ENCODE results near the gene THADA. TPM values are rescaled to one million over a fixed set of nuclear protein-coding genes. Genes with fewer than 3 reads are reported as not detected.

THADA gene
- total and polyA plus RNA-seq, 5 experiments from 2014 or later, result 9.2 to 40.3 (median 15.5) TPM

DNA sequence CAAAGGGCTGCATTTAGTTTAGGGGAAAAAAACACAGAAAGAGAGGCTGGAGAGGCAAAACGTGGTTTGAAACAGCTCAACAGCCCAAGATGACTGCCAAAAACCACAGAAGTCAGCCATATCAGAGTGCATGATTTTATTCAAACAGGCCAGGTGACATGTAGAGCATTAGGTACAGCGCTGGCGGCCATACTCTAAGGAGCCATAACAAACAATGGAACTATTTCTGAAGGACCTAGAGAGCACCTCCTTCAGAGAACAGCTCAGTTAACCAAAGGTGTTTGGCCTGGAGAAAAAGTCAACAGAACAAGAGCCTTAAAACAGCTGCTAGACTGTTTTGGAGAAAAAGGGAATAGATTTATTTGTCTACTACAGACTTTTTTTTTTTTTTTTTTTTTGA, 2.6 kb downstream of the THADA start:
- no peak for DNase-seq
- peaks cover 17 to 41% (median 32%) of the 10 kb centered on the region in 4 donors for H3K4me1 Mint-ChIP-seq
- H3K9me3 Mint-ChIP-seq, result no peaks in the 10 kb centered on the region
- peak overlapping the region in 4 of 10 donors; percentile 43 to 67 (median 54) for H3K27ac Mint-ChIP-seq
- H3K4me3 Mint-ChIP-seq, result peak overlapping the region in 6 of 10 donors; percentile 18 to 62 (median 23)
- H3K27me3 Mint-ChIP-seq, result peaks cover 0 to 2% (median 0%) of the 10 kb centered on the region in 5 donors
- ATAC-seq, result no peak
- POLR2A ChIA-PET, result interaction anchor here (0.6 kb wide), 2 partner anchors 765 to 799 kb away, joined by 3 to 7 read pairs; no protein-coding TSS in a partner anchor
- H3K36me3 Mint-ChIP-seq, result peaks cover 0 to 35% (median 1%) of the 10 kb centered on the region in 3 donors

DNA sequence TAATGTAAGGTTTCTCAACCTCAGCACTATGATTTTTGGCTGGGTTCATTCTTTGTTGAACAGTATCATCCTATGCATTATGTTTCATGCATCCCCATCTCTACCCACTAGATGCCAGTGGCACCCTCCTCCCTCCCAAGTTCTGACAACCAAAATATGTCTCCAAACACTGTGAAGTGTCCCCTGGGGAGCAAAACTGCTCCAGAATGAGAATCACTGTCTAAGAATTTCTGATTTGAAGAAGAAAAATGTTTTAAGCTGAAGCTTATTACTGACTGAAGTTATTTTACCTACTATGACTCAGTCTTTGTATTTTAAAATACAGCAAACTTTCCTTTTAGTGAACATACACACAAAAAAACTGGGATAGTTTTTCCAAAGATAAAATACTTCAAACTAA, 3.4 kb downstream of the THADA start:
- Mint-ChIP-seq H3K4me3 (no peak overlapping the region), H3K9me3 (no peaks in the 10 kb centered on the region), H3K27ac (peak overlapping the region in 2 of 10 donors; percentile 10 to 65), H3K36me3 (peaks cover 0 to 42% (median 4%) of the 10 kb centered on the region in 3 donors), H3K4me1 (peaks cover 17 to 41% (median 32%) of the 10 kb centered on the region in 4 donors), H3K27me3 (no peaks in the 10 kb centered on the region)
- POLR2A ChIA-PET, result no interaction called here
- no peak for DNase-seq
- ATAC-seq, result no peak

- ATAC-seq (no peak), DNase-seq (no peak)
- Mint-ChIP-seq H3K27ac (peak overlapping the region in 1 of 10 donors; percentile 30), H3K27me3 (no peaks in the 10 kb centered on the region), H3K9me3 (no peaks in the 10 kb centered on the region), H3K4me1 (peaks cover 0 to 7% (median 4%) of the 10 kb centered on the region in 4 donors), H3K36me3 (peaks cover 8 to 91% (median 26%) of the 10 kb centered on the region in 3 donors), H3K4me3 (no peak overlapping the region)
- POLR2A ChIA-PET, result no interaction called here
These were observed 10.1 kb downstream of the THADA start for GRCh38 chr2:43585708-43586107.

GRCh38 chr2:43579275-43579981, 16.4 kb downstream of the THADA start:
- ATAC-seq (no peak), DNase-seq (no peak)
- Mint-ChIP-seq H3K9me3 (no peaks in the 10 kb centered on the region), H3K36me3 (peaks cover 15 to 86% (median 22%) of the 10 kb centered on the region in 3 donors), H3K4me3 (no peak overlapping the region), H3K4me1 (peaks cover 3 to 5% (median 4%) of the 10 kb centered on the region in 4 donors), H3K27me3 (no peaks in the 10 kb centered on the region), H3K27ac (peak overlapping the region in 3 of 10 donors; percentile 12 to 39 (median 13))
- POLR2A ChIA-PET, result no interaction called here

DNA sequence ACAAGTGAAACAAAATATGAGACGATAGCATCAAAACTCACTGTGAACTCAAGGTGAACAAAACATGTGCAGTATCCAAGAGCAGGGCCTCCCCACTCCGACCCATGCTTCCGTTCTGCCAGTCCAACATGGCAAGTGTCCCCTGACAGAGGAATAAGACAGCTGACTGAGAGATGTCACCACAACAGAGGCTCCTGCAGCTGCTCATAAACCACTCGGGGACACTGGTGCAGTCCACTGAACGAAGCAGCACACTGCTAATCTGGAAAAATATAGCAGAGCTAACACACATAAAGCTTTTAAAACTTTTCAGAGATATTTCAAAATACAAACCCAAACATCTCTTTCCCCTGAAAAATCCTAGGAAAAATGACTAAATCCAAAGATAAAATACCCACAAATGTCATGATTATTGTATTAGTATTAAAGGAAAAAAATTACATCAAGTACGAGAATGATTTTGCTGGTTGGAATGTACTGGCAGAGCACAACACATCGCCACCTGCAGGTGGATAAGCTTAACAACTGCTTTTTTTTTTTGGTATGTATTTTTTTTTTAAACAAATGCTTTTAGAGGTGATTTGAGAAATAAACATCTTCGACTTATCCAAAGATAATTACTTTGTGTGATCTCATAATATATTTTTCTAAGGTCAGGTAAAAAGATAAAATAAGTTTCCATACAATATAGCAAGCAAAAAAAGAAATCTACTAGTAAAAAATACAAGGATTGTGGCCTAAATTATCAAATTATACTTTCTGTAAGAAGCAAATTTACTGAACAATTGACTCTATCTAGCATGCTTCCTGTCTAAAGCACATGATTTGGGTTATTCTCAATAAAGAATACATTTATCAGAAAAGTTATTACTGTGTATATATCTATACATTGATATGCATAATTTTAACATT, 18.6 kb downstream of the THADA start:
- H3K9me3 Mint-ChIP-seq, result no peaks in the 10 kb centered on the region
- POLR2A ChIA-PET, result no interaction called here
- ATAC-seq (no peak), DNase-seq (peak in 4 of 10 donors; percentile 16 to 52 (median 44))
- no peak overlapping the region for H3K27ac Mint-ChIP-seq
- no peak overlapping the region for H3K4me3 Mint-ChIP-seq
- peaks cover 0 to 3% (median 1%) of the 10 kb centered on the region in 4 donors for H3K4me1 Mint-ChIP-seq
- peaks cover 10 to 84% (median 27%) of the 10 kb centered on the region in 3 donors for H3K36me3 Mint-ChIP-seq
- no peaks in the 10 kb centered on the region for H3K27me3 Mint-ChIP-seq

GRCh38 chr2:43572244-43572643, 23.6 kb downstream of the THADA start:
- Mint-ChIP-seq H3K27me3 (no peaks in the 10 kb centered on the region), H3K4me1 (peaks cover 0 to 9% (median 4%) of the 10 kb centered on the region in 4 donors), H3K4me3 (no peak overlapping the region), H3K27ac (peak overlapping the region in 2 of 10 donors; percentile 37 to 77), H3K9me3 (no peaks in the 10 kb centered on the region), H3K36me3 (peaks cover 11 to 86% (median 27%) of the 10 kb centered on the region in 3 donors)
- no peak for DNase-seq
- ATAC-seq, result no peak
- POLR2A ChIA-PET, result no interaction called here

DNA sequence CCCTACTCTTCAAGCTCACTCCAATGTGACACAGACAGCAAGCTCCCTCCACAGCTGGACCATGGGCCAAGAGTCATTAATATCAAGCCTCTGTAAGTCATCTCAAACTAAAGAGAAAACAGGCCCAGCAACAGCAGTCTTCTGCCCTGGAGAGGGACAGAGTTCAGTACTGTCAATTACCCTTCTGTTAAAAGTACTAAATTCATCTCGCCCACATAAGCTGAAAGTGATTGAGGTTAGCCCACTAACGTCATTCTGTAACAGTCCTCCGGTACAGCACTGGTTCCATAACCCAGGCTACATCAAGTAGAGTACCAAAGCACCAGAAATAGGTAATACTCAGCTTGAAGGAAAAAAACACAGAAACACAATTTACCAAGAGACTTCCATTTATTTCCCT, 25.9 kb downstream of the THADA start:
- Mint-ChIP-seq H3K27ac (peak overlapping the region in 1 of 10 donors; percentile 48), H3K4me3 (peak overlapping the region in 1 of 10 donors; percentile 29), H3K4me1 (peaks cover 0 to 14% (median 4%) of the 10 kb centered on the region in 4 donors), H3K9me3 (no peaks in the 10 kb centered on the region), H3K36me3 (peaks cover 11 to 88% (median 21%) of the 10 kb centered on the region in 3 donors), H3K27me3 (no peaks in the 10 kb centered on the region)
- DNase-seq (no peak), ATAC-seq (no peak)
- POLR2A ChIA-PET, result no interaction called here

DNA sequence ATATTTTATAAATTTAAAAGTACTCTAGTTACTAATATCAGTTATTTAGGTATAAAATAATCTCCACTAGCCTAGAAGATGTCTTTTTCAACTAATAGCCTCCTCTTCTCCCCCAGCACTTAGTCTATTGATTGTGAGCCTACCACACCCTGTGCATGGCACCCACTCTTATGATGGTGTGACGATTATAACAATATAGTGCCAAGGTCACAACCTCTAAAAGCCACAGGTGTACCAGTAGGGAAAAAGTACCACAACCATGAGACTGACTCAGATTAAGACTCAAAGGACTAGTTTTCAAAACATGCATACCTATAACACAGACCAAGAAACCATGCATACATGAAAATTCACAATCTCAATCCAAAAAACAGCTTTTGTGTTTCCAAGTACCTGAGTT, 27.6 kb downstream of the THADA start:
- H3K36me3 Mint-ChIP-seq, result peaks cover 15 to 85% (median 15%) of the 10 kb centered on the region in 3 donors
- H3K4me1 Mint-ChIP-seq, result peaks cover 0 to 14% (median 4%) of the 10 kb centered on the region in 4 donors
- peak overlapping the region in 2 of 10 donors; percentile 29 to 49 for H3K27ac Mint-ChIP-seq
- no peak for DNase-seq
- ATAC-seq, result no peak
- H3K27me3 Mint-ChIP-seq, result no peaks in the 10 kb centered on the region
- no peaks in the 10 kb centered on the region for H3K9me3 Mint-ChIP-seq
- POLR2A ChIA-PET, result no interaction called here
- H3K4me3 Mint-ChIP-seq, result no peak overlapping the region

GRCh38 chr2:43566461-43566729, 29.4 kb downstream of the THADA start:
- Mint-ChIP-seq H3K36me3 (peaks cover 9 to 87% (median 18%) of the 10 kb centered on the region in 3 donors), H3K9me3 (no peaks in the 10 kb centered on the region), H3K27me3 (no peaks in the 10 kb centered on the region), H3K27ac (peak overlapping the region in 1 of 10 donors; percentile 17), H3K4me3 (no peak overlapping the region), H3K4me1 (peaks cover 0 to 14% (median 4%) of the 10 kb centered on the region in 4 donors)
- POLR2A ChIA-PET, result no interaction called here
- ATAC-seq, result no peak
- no peak for DNase-seq

GRCh38 chr2:43563679-43564078, 32.2 kb downstream of the THADA start:
- POLR2A ChIA-PET, result interaction anchor here (0.6 kb wide), 1 partner anchor 451 kb away, joined by 3 read pairs; no protein-coding TSS in a partner anchor
- ATAC-seq, result no peak

DNA sequence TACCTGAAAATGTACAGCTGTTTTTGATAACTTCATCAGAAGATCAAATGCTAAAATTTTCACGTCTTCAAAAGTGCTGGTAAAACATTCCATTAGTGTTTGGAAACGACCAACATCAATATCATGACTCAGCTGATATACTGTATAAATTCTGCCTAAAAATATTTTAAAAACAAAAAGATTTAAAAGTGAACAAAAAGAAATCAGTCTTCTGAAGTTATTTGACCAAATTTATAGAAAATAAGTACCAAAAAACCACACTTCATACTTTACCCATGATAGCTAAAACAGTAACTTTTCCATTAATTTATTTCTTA, 35.6 kb downstream of the THADA start:
- ATAC-seq, result no peak
- H3K4me3 Mint-ChIP-seq, result no peak overlapping the region
- DNase-seq, result no peak
- peaks cover 0 to 9% (median under 1%) of the 10 kb centered on the region in 4 donors for H3K4me1 Mint-ChIP-seq
- no peaks in the 10 kb centered on the region for H3K27me3 Mint-ChIP-seq
- POLR2A ChIA-PET, result no interaction called here
- H3K27ac Mint-ChIP-seq, result peak overlapping the region in 2 of 10 donors; percentile 53 to 64
- peaks cover 4 to 82% (median 27%) of the 10 kb centered on the region in 3 donors for H3K36me3 Mint-ChIP-seq
- H3K9me3 Mint-ChIP-seq, result no peaks in the 10 kb centered on the region

More at GRCh38 chr2:43563679-43564078, 32.2 kb downstream of the THADA start:
- Mint-ChIP-seq H3K36me3 (peaks cover 4 to 86% (median 22%) of the 10 kb centered on the region in 3 donors), H3K9me3 (no peaks in the 10 kb centered on the region), H3K4me1 (peaks cover 0 to 19% (median 4%) of the 10 kb centered on the region in 4 donors), H3K27me3 (no peaks in the 10 kb centered on the region), H3K27ac (no peak overlapping the region), H3K4me3 (no peak overlapping the region)
- DNase-seq, result no peak

DNA sequence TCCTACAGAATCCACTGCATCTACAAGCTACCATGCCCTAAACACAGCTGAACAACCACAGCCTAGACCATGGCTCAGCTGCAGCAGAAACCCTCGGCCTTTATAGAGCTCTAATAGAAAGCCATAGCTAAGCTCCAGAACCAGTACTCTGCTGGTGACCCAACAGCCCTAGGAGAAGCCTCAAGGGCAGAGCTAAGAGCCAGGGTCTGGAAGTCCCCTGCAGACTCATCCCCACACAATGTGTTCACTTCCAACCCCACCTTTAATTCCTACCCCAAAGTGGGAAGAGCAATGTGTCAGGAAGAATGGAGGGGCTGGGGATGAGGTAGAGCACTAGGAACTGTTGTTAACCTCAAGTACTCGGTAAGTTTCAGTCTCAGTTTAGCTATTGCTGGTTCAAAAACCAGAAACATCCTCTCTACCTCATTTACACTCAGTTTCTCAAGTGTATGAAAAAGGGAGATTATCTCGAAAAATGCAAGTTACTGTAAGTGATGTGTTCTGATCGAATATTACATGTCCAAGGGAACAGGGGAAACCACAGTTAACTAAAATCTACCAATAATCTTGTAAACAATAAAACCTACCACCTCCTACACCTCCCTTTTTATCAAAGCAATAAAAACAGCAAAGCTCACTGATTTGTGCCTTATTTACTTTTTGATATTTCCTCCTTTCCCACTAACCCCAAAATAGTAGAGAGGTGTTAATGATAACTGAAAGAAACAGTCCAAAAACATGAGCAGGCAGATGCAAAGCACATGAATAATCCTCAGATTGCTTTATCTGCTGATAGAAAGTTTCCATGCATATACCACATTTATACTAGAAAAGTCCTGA, 36.2 kb downstream of the THADA start:
- Mint-ChIP-seq H3K27ac (peak overlapping the region in 5 of 10 donors; percentile 30 to 64 (median 47)), H3K4me1 (peaks cover 0 to 9% (median under 1%) of the 10 kb centered on the region in 4 donors), H3K9me3 (no peaks in the 10 kb centered on the region), H3K4me3 (no peak overlapping the region), H3K27me3 (no peaks in the 10 kb centered on the region), H3K36me3 (peaks cover 4 to 80% (median 27%) of the 10 kb centered on the region in 3 donors)
- POLR2A ChIA-PET, result no interaction called here
- DNase-seq (no peak), ATAC-seq (no peak)

Measured in naive thymus-derived CD8-positive, alpha-beta T cell (primary cell).